Measurements from ENCODE around the gene TPM2. TPM values are rescaled to one million over a fixed set of nuclear protein-coding genes. Genes with fewer than 3 reads are reported as not detected.

Gene TPM2
- total and polyA plus RNA-seq, 4 donors: 4.2 to 31.4 (median 14.0) TPM

DNA sequence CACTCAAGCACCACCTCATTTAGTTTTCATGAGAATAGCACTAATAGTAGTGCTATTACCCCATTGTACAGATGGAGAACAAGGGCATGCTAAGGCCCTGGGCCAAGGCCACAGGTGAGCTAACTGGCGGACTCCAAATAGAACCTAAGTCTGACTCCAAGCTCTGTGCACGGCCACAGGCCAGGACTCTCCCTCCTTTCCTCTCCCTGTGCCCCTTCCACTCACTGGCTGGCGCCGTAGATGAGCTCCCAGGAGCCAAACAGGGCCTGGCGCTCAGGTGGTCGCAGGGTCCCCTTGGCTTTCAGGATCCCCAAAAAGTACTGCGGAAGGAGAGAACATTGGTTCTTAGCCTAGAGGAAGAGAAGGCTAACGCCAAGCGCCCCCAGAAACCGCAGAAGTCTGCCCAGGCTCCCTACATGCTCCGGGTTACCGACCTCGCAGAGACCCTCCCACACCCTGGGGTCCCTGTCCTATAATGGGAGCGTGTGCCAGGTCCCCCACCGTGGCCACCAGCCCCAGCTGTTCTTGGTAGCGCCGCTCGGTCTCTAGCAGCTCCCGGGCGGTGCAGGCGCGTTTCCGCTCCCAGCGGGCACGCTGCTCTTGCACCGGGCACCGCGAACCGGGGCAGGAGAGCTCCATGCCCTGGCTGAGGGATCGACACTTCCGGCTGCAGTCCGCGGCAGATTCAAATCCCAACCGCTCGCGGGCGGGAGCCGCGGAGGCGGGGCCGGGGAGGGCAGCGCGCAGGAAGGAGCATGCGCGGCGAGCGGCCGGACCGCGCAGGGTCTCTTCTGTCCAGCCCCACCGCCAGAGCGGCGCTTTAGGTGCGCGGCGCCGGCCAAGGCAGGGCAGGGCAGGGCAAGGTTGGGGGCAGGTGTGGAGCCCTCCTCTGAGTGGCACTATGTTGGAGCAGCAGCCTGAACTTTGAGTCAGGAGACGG lies 24.9 kb downstream of the TPM2 start, which contains the start of gene ARHGEF39:
Gene ARHGEF39, minus strand, starts transcription at position 665 of the 940 bp plus-strand sequence. Its CDS starts 26 bp downstream, at position 639.
- Histone ChIP-seq H3K9me3 (ENCODE audit: control insufficient read depth in 4 of 4, low read length in 3 of 4) (no peaks in the 10 kb centered on the region), H3K27ac (ENCODE audit: low read depth in 1 of 2, low read length in 2 of 2) (peak within 1 kb of the TSS in 1 of 2 donors; percentile 31), H3K4me1 (ENCODE audit: control insufficient read depth in 4 of 4, insufficient read depth in 4 of 4, low read length in 3 of 4) (peaks cover 5 to 28% (median 19%) of the 10 kb centered on the region in 4 donors), H3K4me3 (ENCODE audit: low read depth in 1 of 3, low read length in 3 of 3) (peak within 1 kb of the TSS in 2 of 3 donors; percentile 50 to 60), H3K27me3 (ENCODE audit: control insufficient read depth in 4 of 4, insufficient read depth in 4 of 4, low read length in 3 of 4) (no peaks in the 10 kb centered on the region), H3K36me3 (ENCODE audit: control insufficient read depth in 4 of 4, insufficient read depth in 3 of 4, low read depth in 1 of 4, low read length in 3 of 4) (no peaks in the 10 kb centered on the region), H3K9ac (ENCODE audit: low read depth in 1 of 2, low read length in 2 of 2) (peak within 1 kb of the TSS; percentile 26 to 55)
- WGBS: 8% methylated on average over 58 of the region's 58 CpGs
- DNase-seq (ENCODE audit: low spot score): peak; percentile 82
- TF ChIP-seq FOXA1 (IDR thresholded peaks at IDR 0.05) (no peak), RAD21 (IDR thresholded peaks at IDR 0.05) (peak in 1 of 2 donors; percentile 36), GABPA (IDR thresholded peaks at IDR 0.05 in 1 of 2, conservative IDR thresholded peaks at IDR 0.05 in 1 of 2) (peak; percentile 49 to 80)

GRCh38 chr9:35662437-35662836 lies 27.3 kb downstream of the TPM2 start:
- no peaks in the 10 kb centered on the region for H3K27me3 ChIP-seq (ENCODE audit: control insufficient read depth in 4 of 4, insufficient read depth in 4 of 4, low read length in 3 of 4)
- H3K9me3 ChIP-seq (ENCODE audit: control insufficient read depth in 4 of 4, low read length in 3 of 4): no peaks in the 10 kb centered on the region
- H3K36me3 ChIP-seq (ENCODE audit: control insufficient read depth in 4 of 4, insufficient read depth in 3 of 4, low read depth in 1 of 4, low read length in 3 of 4): no peaks in the 10 kb centered on the region
- DNase-seq (ENCODE audit: low spot score): no peak
- H3K4me3 ChIP-seq (ENCODE audit: low read depth in 1 of 3, low read length in 3 of 3): no peak overlapping the region
- peak overlapping the region in 1 of 2 donors; percentile 44 for H3K27ac ChIP-seq (ENCODE audit: low read depth in 1 of 2, low read length in 2 of 2)
- no peak overlapping the region for H3K9ac ChIP-seq (ENCODE audit: low read depth in 1 of 2, low read length in 2 of 2)
- H3K4me1 ChIP-seq (ENCODE audit: control insufficient read depth in 4 of 4, insufficient read depth in 4 of 4, low read length in 3 of 4): peaks cover 4 to 27% (median 12%) of the 10 kb centered on the region in 4 donors
- 94% methylated on average over 7 of the region's 7 CpGs for WGBS
- TF ChIP-seq TAF1 (conservative IDR thresholded peaks at IDR 0.05) (no peak), EGR1 (IDR thresholded peaks at IDR 0.05; ENCODE audit: low read depth in 2 of 2) (no peak), YY1 (IDR thresholded peaks at IDR 0.05) (no peak), ZBTB33 (IDR thresholded peaks at IDR 0.05) (no peak)
- TF ChIP-seq, protein P1, sequence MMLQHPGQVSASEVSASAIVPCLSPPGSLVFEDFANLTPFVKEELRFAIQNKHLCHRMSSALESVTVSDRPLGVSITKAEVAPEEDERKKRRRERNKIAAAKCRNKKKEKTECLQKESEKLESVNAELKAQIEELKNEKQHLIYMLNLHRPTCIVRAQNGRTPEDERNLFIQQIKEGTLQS (IDR thresholded peaks at IDR 0.05): no peak

DNA sequence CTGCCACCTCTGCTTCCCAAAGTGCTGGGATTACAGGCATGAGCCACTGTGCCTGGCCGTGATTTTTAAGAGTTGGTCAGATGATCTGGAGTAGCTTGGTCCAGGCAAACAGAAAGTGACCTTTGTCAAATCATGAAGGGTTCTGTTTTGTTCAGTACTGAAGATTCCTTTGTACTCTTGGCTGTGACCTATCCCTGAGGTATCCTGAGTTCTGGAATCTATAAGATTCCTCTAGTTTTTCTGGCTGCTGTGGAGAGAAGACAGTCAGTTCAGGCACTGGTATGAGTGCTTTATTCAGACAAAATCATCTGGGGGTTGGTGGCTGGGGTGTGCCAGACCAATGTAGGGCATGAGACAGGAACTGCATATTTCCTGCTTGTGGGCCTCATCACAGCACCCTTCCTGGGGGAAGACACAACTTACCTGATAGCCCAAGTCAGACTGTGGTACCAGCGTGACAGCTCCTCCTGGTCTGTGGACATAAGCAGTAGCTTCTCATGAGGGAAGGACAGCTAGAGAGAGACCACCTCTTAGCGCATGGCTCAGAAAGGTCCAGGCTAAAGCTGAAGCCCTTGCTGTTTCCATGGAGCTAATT lies 27.9 kb downstream of the TPM2 start:
- 64% methylated on average over 3 of the region's 3 CpGs for WGBS

More for the DNA sequence above, 27.9 kb downstream of the TPM2 start:
- Histone ChIP-seq H3K4me3 (ENCODE audit: low read depth in 1 of 3, low read length in 3 of 3) (no peak overlapping the region), H3K9ac (ENCODE audit: low read depth in 1 of 2, low read length in 2 of 2) (peak overlapping the region; percentile 1 to 26), H3K9me3 (ENCODE audit: control insufficient read depth in 4 of 4, low read length in 3 of 4) (no peaks in the 10 kb centered on the region), H3K36me3 (ENCODE audit: control insufficient read depth in 4 of 4, insufficient read depth in 3 of 4, low read depth in 1 of 4, low read length in 3 of 4) (no peaks in the 10 kb centered on the region), H3K4me1 (ENCODE audit: control insufficient read depth in 4 of 4, insufficient read depth in 4 of 4, low read length in 3 of 4) (peaks cover 4 to 33% (median 12%) of the 10 kb centered on the region in 4 donors), H3K27ac (ENCODE audit: low read depth in 1 of 2, low read length in 2 of 2) (peak overlapping the region; percentile 26 to 44), H3K27me3 (ENCODE audit: control insufficient read depth in 4 of 4, insufficient read depth in 4 of 4, low read length in 3 of 4) (no peaks in the 10 kb centered on the region)
- no peak for DNase-seq (ENCODE audit: low spot score)
- TF ChIP-seq HNF4A (conservative IDR thresholded peaks at IDR 0.05) (peak; percentile 27 to 48), CTCF (IDR thresholded peaks at IDR 0.05; ENCODE audit: low read depth, low read length, missing input control) (no peak), RXRA (IDR thresholded peaks at IDR 0.05) (peak in 1 of 2 donors; percentile 17), SP1 (IDR thresholded peaks at IDR 0.05) (peak; percentile 22)
- TF ChIP-seq, protein P2, sequence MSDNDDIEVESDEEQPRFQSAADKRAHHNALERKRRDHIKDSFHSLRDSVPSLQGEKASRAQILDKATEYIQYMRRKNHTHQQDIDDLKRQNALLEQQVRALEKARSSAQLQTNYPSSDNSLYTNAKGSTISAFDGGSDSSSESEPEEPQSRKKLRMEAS (IDR thresholded peaks at IDR 0.05): no peak
